Measurements from ENCODE around the gene TSHZ1.

TSHZ1 gene

GRCh38 chr18:75219745-75220375 lies 9.3 kb downstream of the TSHZ1 start:
- H3K79me2 ChIP-seq (ENCODE audit: low read length): peaks cover 99% of the 10 kb centered on the region
- peaks cover 97% of the 10 kb centered on the region for H4K20me1 ChIP-seq (ENCODE audit: insufficient read depth, low read length)
- no peak overlapping the region for H3K4me3 ChIP-seq (ENCODE audit: low read length)
- H3K36me3 ChIP-seq (replicated peaks; ENCODE audit: low read depth, low read length): peaks cover 18% of the 10 kb centered on the region
- H3K9me3 ChIP-seq (ENCODE audit: insufficient read depth, low read length): no peaks in the 10 kb centered on the region
- H3K27ac ChIP-seq (ENCODE audit: low read length): no peak overlapping the region
- H3K27me3 ChIP-seq (ENCODE audit: low read depth, low read length): no peaks in the 10 kb centered on the region
- no peak overlapping the region for H3K9ac ChIP-seq (ENCODE audit: low read length)
- peaks cover 28% of the 10 kb centered on the region for H3K4me1 ChIP-seq (ENCODE audit: low read length)
- no peak overlapping the region for H2AFZ ChIP-seq (ENCODE audit: low read depth, low read length)
- TF ChIP-seq EZH2phosphoT487 (IDR thresholded peaks at IDR 0.05; ENCODE audit: low read depth) (no peak), CTCF (IDR thresholded peaks at IDR 0.05; ENCODE audit: low read depth, low read length) (no peak)
- H3K4me2 ChIP-seq (ENCODE audit: low read length): no peak overlapping the region

DNA sequence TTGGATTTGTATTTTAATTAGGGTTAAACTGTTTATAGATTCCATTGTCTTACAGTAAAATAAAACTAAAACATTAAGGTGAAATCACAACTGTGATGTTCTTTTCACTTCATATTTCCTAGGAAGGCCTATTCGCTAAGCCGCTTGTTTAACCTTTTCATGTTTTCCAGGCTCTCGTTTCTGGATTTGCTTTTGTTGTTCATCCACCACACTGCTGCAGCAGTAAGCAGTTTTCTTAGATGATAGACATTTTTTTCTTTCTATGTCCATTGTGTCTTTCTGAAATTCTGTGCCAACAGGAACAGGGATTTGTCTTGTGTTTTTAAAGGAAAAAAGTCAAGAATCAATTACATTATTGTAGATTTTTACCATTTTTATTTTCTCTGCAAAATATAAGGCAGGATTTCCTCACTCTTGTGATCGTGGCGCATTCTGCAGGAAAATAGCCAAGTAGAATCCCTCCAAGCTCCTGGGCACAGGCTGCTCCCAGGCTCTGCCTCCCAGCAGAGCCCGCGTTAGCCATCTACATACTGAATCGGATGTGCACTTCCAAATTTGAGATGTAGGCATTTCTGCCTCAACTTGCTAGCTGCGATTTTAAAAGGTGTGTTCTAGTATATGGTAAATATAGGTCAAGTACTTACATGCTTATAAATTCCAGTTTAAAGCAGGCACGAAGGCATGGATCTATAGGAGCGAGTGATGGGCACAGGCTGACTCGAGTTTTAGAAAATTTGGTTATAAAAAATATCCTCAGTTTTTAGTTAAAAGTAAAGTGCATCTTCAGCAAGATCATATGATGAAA lies 10.2 kb downstream of the TSHZ1 start:
- H3K36me3 ChIP-seq (replicated peaks; ENCODE audit: low read depth, low read length): peaks cover 18% of the 10 kb centered on the region
- peaks cover 99% of the 10 kb centered on the region for H3K79me2 ChIP-seq (ENCODE audit: low read length)
- no peaks in the 10 kb centered on the region for H3K9me3 ChIP-seq (ENCODE audit: insufficient read depth, low read length)
- H4K20me1 ChIP-seq (ENCODE audit: insufficient read depth, low read length): peaks cover 97% of the 10 kb centered on the region
- peaks cover 20% of the 10 kb centered on the region for H3K4me1 ChIP-seq (ENCODE audit: low read length)
- no peak overlapping the region for H3K4me2 ChIP-seq (ENCODE audit: low read length)
- H2AFZ ChIP-seq (ENCODE audit: low read depth, low read length): no peak overlapping the region
- H3K27me3 ChIP-seq (ENCODE audit: low read depth, low read length): no peaks in the 10 kb centered on the region
- H3K4me3 ChIP-seq (ENCODE audit: low read length): no peak overlapping the region
- no peak overlapping the region for H3K27ac ChIP-seq (ENCODE audit: low read length)
- no peak overlapping the region for H3K9ac ChIP-seq (ENCODE audit: low read length)
- TF ChIP-seq CTCF (IDR thresholded peaks at IDR 0.05; ENCODE audit: low read depth, low read length) (no peak), EZH2phosphoT487 (IDR thresholded peaks at IDR 0.05; ENCODE audit: low read depth) (no peak)

DNA sequence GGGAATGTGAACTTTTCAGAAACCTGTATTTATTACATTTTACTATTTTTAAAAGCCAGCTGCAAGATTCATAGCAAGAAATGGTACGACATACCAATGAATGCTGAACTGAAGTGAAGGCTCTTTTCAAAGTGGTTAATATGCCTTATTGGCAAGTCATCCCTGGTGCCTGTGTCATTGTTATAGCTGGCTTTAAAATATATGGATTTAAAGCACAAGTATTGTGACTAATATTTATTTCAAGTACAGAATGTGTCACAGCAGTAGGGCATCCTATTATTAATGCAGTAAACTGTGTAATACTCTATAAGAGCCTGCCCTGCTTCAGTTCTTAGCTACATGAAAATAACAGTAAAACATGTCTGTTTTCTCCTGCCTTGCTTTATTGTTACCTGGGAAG lies 10.8 kb downstream of the TSHZ1 start:
- Histone ChIP-seq H3K27me3 (ENCODE audit: low read depth, low read length) (no peaks in the 10 kb centered on the region), H2AFZ (ENCODE audit: low read depth, low read length) (no peak overlapping the region), H3K27ac (ENCODE audit: low read length) (no peak overlapping the region), H3K4me1 (ENCODE audit: low read length) (peaks cover 13% of the 10 kb centered on the region), H4K20me1 (ENCODE audit: insufficient read depth, low read length) (peaks cover 98% of the 10 kb centered on the region), H3K4me3 (ENCODE audit: low read length) (no peak overlapping the region), H3K4me2 (ENCODE audit: low read length) (no peak overlapping the region), H3K79me2 (ENCODE audit: low read length) (peaks cover 99% of the 10 kb centered on the region), H3K36me3 (replicated peaks; ENCODE audit: low read depth, low read length) (peaks cover 22% of the 10 kb centered on the region), H3K9ac (ENCODE audit: low read length) (no peak overlapping the region), H3K9me3 (ENCODE audit: insufficient read depth, low read length) (no peaks in the 10 kb centered on the region)
- no peak for TF ChIP-seq EZH2phosphoT487 (IDR thresholded peaks at IDR 0.05; ENCODE audit: low read depth)
- TF ChIP-seq CTCF (IDR thresholded peaks at IDR 0.05; ENCODE audit: low read depth, low read length): no peak

GRCh38 chr18:75221897-75222296 lies 11.3 kb downstream of the TSHZ1 start:
- Histone ChIP-seq H4K20me1 (ENCODE audit: insufficient read depth, low read length) (peaks cover 98% of the 10 kb centered on the region), H3K4me1 (ENCODE audit: low read length) (peaks cover 8% of the 10 kb centered on the region), H3K9me3 (ENCODE audit: insufficient read depth, low read length) (no peaks in the 10 kb centered on the region), H2AFZ (ENCODE audit: low read depth, low read length) (no peak overlapping the region), H3K79me2 (ENCODE audit: low read length) (peaks cover 99% of the 10 kb centered on the region), H3K9ac (ENCODE audit: low read length) (no peak overlapping the region), H3K27ac (ENCODE audit: low read length) (no peak overlapping the region), H3K36me3 (replicated peaks; ENCODE audit: low read depth, low read length) (peaks cover 20% of the 10 kb centered on the region), H3K4me3 (ENCODE audit: low read length) (no peak overlapping the region), H3K27me3 (ENCODE audit: low read depth, low read length) (no peaks in the 10 kb centered on the region), H3K4me2 (ENCODE audit: low read length) (no peak overlapping the region)
- no peak for TF ChIP-seq EZH2phosphoT487 (IDR thresholded peaks at IDR 0.05; ENCODE audit: low read depth)
- TF ChIP-seq CTCF (IDR thresholded peaks at IDR 0.05; ENCODE audit: low read depth, low read length): no peak

All from OCI-LY3 (cell line).